Measurements from ENCODE around the gene MOCS2.

- no peak for TF ChIP-seq NFATC3 (IDR thresholded peaks at IDR 0.05)
- TF ChIP-seq ZNF655 (CRISPR knock-in tag; IDR thresholded peaks at IDR 0.05), result no peak
- TF ChIP-seq POLR3A (IDR thresholded peaks at IDR 0.05; ENCODE audit: borderline replicate concordance, extremely low read depth, insufficient read depth, insufficient read length), result no peak
- TF ChIP-seq EGR1 (conservative IDR thresholded peaks at IDR 0.05), result peak; percentile 95
- peak; percentile 88 for TF ChIP-seq POLR2A (conservative IDR thresholded peaks at IDR 0.05)
- TF ChIP-seq ZBTB40 (IDR thresholded peaks at IDR 0.05), result 0 out of 2 replicates have a peak, but pooled peaks have one; percentile 41
- TF ChIP-seq ZBTB40 (CRISPR knock-in tag; IDR thresholded peaks at IDR 0.05), result no peak
- no peak for TF ChIP-seq NFYB (IDR thresholded peaks at IDR 0.05; ENCODE audit: extremely low read depth, insufficient read length)
- TF ChIP-seq POLR2AphosphoS2 (IDR thresholded peaks at IDR 0.05; ENCODE audit: low read length), result no peak; the same call in 1 of the 2 replicates
- no peak for TF ChIP-seq GATAD2B (IDR thresholded peaks at IDR 0.05; ENCODE audit: borderline replicate concordance)
- TF ChIP-seq CBX3 (IDR thresholded peaks at IDR 0.05; ENCODE audit: borderline replicate concordance in 1 of 2, low read length in 2 of 2), result peak in 1 of 2 experiments; percentile 39; a peak in 1 of 3 replicates
- TF ChIP-seq MAZ (CRISPR knock-in tag; conservative IDR thresholded peaks at IDR 0.05 in 1 of 2, IDR thresholded peaks at IDR 0.05 in 1 of 2), result peak; percentile 88 to 89
Measured at GRCh38 chr5:53109443-53110127, at the start of gene MOCS2.

Data from K562 (cell line).